OCI-M1 (cell line): Measurements from ENCODE around the gene CUL1.

ENCODE experiments used
- DNase-seq: peaks from one replicate; lab custom pipeline; 2025; lab: John Stamatoyannopoulos, UW

The CUL1 gene

DNA sequence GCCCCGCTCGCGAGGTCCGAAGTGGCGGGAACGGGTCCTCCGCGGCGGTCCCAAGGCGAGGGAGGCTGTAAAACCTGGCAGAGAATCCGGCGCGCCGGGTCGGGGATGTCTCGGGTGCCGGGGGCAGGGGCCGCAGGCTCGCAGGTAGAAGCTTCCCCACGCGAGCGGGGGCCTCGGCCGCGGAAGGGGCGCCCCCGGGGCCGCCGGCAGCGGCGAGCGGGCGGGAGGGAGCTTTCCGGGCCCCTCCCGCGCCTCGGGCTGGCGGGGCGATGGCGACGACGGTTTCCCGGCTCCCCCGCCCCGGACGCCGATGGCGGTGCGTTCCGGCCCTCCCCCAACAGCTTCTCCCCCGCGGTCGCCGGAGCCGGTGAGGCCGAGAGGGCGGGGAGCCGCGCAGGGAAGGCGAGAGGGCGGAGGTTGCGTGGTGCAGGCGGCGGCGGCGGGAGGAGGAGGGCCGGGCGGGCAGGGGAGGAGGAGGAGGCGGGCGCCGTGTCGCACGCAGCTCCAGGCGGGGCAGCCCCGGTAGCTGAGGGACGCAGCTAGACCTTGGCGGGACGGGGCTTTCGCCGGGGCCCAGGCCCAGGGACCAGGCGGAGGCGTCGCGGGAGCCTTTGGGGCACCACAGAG, at the start of gene CUL1:
TSS of gene CUL1 (plus strand) at position 507 of the 627 bp plus-strand sequence. CDS start 31,220 bp downstream, outside the sequence.
- DNase-seq, result peak; percentile 66

- DNase-seq, result no peak
Measured at GRCh38 chr7:148650232-148650858, 48.4 kb upstream of the CUL1 start.

DNA sequence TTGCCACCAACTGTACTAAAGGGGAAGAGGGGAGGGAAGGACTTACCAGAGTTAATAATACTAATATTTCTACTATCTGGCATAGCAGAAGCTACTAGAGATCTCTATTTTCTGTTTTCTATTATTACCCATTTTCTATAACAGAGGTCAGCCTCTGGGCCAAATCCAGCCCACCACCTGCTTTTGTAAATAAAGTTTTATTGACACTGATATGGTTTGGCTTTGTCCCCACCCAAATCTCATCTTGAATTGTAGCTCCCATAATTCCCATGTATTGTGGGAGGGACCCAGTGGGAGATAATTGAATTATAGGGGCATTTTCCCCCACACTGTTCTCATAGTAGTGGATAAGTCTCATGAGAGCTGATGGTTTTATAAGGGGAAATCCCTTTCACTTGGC, 45.9 kb upstream of the CUL1 start:
- no peak for DNase-seq

GRCh38 chr7:148657929-148658328, 40.8 kb upstream of the CUL1 start:
- no peak for DNase-seq

DNA sequence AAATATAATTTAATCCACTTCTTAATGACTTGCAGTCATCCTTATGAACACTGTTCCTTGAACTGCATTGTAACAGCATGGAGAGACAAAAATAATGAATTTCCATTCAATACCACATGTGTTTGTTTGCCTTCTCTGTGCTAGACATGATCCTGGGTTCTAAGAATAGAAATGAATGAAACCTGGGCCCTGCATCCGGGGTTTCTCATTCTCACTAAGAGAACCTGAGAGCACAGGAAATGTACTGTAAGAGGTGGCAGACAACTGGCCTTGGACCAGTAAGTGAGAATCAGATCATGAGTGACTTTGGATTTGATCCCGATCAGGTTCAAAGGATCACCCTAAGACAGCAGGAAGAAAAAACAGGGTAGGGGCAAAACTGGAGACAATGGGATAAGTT, 37.2 kb upstream of the CUL1 start:
- no peak for DNase-seq

DNA sequence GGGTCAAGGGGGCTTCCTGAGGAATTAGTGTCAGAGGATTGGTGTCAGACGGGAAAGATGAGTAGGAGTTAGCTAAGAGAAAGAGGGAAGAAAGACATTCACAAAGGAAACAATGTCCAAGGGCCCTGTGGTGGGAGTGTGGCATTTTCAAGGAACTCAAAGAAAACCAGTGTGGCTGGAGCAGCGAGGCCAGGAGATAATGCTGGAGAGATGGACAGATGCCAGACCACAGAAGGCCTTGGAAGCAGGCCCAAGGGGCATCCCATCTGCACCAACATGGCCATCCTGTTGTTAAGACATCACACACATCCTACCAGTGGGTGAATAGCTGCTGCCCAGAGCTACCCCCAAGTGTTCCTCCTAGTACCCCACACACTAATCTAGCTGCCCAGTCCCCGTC, 36.1 kb upstream of the CUL1 start:
- no peak for DNase-seq

DNA sequence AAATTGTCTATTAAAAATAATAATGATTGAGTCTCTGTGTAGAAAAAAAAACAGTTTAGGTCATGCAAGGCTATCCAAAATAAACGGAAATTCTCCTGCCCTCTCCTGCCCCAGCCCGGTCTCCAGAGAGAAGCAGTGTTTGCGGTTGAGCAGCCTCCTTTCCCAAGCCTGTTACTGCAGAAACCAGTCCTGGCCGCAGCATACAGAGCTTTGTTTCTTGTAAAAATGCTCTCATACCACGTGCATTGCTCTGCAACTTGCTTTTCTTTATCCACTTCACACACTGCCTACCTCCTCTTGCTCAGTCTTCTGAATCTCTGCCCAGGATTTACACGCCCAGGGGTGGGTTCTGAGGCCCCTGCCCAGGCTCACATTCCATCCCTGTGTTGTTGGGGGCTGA, 34.4 kb upstream of the CUL1 start:
- no peak for DNase-seq

DNA sequence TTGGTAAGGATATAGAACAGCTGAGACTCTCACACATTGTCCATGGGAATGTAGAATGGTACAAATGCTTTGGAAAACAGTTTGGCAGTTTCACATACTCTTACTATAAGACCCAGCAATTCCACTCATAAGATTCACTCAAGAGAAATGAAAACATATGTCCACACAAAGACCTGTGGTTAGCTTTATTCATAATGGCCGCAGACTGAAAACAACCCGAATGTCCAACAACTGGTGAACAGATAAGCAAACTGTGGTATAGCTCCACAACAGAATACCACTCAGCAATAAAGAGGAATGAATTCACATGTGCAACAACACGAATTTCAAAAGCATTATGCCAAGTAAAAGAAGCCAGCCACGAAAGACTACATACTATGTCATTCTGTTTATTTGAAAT, 33.5 kb upstream of the CUL1 start:
- DNase-seq, result peak; percentile 5

DNA sequence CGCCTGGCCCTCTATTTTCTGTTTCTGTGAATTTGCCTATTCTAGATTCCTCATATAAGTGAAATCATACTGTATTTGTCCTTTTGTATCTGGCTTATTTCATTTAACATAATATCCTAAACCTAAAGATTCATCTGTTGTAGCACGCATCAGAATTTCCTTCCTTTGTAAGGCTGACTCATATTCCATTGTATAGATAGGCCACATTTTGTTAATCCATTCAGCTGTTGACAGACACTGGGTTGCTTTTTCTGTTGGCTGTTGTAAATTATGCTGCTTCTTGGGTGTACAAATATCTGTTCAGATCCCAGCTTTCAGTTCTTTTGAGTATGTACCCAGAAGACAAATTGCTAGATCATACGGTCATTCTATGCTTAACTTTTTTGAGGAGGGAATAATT, 28.8 kb upstream of the CUL1 start:
- no peak for DNase-seq

GRCh38 chr7:148670374-148670773, 28.3 kb upstream of the CUL1 start:
- DNase-seq, result no peak

DNA sequence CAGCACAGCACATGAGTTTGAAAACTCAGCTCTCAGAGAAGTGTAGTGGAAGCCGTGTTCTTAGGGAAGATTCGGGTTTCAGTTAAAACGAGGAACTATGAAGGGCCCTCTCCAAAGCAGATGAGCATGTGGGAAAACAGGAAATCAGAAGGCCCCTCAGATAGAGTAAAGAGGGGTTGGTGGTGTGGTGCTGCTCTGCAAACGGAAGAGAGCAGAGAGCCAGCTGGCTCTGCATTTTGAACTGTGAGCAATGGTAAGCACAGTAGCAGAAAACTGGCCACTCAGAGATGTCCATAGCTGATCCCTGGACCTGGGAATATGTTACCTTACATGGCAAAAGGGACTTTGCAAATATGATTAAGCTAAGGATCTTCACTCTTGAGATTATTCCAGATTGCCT, 27.9 kb upstream of the CUL1 start:
- DNase-seq, result no peak

DNA sequence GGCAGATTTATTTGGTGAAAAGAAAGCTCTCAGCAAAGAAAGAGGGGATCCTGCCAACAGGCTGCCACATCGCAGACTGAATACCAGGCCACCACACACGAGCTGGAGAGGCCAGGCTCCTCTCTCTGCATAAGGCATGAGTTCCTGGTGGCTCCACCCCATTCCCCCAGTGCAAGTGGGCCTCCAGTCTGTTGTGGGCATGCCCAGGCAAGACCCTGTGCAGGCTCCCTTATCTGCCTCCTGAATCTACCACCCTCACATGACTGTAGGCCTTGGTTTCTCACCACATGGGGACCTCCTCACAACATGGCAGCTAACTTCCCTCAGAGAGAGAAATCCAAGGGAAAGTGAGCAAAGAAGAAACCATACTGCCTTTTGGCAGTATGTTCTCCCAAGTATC, 26.7 kb upstream of the CUL1 start:
- DNase-seq, result no peak

- no peak for DNase-seq
Measured at GRCh38 chr7:148674689-148675088, 24.0 kb upstream of the CUL1 start.

DNA sequence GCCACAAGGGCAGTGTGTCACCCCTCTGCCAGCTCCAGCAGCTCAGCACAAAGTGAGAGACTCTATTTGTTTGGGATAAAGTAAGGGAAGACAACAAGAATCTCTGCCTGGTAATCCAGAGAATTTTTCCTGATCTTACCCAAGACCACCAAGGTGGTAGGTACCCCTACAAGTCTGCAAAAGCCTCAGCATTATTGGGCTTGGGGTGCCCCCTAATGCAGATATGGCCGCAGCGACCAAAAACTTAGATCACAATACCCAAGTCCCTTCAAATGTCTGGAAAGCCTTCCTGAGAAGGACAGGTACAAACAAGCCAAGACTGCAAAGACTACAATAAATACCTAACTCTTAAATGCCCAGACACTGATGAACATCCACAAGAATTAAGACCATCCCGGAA, 22.4 kb upstream of the CUL1 start:
- no peak for DNase-seq

- no peak for DNase-seq
Measured at GRCh38 chr7:148681821-148682220, 16.9 kb upstream of the CUL1 start.

- no peak for DNase-seq
Measured at GRCh38 chr7:148684289-148684830, 14.3 kb upstream of the CUL1 start.

DNA sequence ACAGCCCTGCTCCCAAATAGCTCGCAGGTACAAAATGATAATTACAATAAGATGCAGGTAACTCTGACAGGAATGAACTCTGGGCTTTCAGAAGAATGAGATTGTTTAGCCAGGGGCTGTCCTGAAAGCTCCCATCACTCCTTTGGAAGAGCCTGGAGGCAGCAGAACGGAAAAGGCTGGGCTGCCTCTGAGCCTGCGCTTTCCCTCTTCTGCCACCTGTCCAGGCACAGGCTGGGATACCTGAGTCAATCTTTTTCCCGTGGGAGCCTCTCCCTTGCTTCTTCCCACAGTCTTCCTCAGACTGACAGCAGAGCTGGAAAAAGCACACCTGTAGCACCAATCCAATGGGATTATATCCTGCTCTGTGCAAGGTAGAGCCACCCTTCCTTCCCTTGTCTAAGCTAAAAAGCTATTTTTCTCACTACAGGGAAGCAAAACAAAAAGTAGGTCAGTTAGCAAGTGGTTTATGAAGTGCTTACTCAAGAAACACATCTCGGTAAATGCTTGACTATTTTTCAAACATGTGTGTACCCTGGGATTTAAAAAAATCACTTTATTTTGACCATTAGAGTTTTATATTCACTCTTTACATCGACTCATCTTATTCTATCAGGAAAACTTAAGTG, 12.3 kb upstream of the CUL1 start:
- no peak for DNase-seq

DNA sequence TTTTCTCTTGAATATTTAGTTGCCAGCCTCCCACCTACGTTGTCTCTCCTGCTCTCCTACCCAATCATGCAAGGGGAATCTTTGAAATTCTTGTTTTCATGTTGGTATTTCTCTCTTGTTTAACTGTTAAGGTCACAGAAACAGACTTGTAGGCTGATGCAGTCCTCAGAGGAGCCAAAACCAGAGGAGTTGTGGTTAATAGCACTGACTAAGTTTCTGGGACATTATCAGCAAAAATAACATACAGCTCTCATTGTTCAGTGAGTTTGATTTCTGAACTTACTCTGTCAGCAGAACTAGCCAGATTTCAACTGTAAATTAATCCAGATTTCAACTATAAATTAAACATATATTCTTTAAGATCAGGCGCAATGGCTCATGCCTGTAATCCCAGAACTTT, 11.1 kb upstream of the CUL1 start:
- DNase-seq, result no peak

- DNase-seq, result no peak
Measured at GRCh38 chr7:148688526-148688925, 10.2 kb upstream of the CUL1 start.

DNA sequence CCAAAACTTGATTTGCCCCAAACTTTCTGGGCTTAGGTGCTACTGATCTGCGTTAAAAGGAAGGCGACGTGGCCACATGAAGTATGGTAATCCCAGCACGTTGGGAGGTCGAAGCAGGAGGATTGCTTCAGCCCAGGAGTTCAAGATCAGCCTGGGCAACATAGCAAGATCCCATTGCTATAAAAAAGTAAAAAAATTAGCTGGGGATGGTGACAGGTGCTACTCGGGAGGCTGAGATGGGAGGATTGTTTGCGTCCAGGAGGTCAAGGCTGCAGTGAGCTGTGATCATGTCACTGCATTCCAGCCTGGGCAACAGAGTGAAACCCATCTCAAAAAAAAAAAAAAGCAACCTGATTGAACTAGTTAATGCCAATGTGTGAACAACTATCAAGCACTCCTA, 5.1 kb upstream of the CUL1 start:
- DNase-seq, result no peak

- no peak for DNase-seq
Measured at GRCh38 chr7:148694631-148695030, 4.1 kb upstream of the CUL1 start.

- DNase-seq, result no peak
Measured at GRCh38 chr7:148695953-148696352, 2.8 kb upstream of the CUL1 start.

DNA sequence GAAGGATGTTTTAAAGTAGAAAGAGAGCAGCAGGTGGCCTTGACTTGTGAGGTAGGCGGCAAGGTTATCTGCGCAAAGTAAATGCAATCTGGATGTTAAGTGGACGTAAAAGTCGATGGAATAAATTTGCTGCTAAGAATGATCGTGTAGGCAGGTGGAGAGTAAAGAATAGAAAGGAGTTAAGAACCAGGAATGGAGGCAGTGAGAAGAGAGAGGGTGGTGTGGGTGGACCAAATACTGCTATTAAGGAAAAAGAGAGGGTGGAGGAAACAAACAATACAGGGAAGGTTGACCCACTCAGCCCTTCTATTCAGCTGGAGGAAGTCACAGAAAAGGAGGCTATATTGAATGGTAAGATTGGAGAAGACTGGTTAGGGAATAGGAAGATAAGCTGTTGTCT, 1.9 kb upstream of the CUL1 start:
- no peak for DNase-seq
